Hepatocyte (in vitro differentiated cells): ENCODE measurements around the gene IL17RE.

Experiments used
- EZH2 ChIP-seq: fragments of 200-600 bp; sonication (generic); IDR thresholded peaks from 2 replicates; pipeline ENCODE4 v1.6.1; 2016; ENCODE audit warnings: antibody characterized with exemption, mild to moderate bottlenecking, borderline replicate concordance
- EZH2phosphoT487 ChIP-seq: fragments of 200-600 bp; sonication (generic); IDR thresholded peaks from one replicate; pipeline ENCODE4 v1.6.1; 2018; ENCODE audit warnings: antibody characterized with exemption, mild to moderate bottlenecking, low read depth, moderate library complexity; ENCODE audit not compliant: unreplicated experiment, severe bottlenecking
- TF ChIP-seq, protein P1 (sequence below): fragments of 200-600 bp; sonication (generic); IDR thresholded peaks from 2 replicates; pipeline ENCODE4 v1.5.1; 2016; ENCODE audit warnings: antibody characterized with exemption, mild to moderate bottlenecking; ENCODE audit not compliant: poor library complexity

GRCh38 chr3:9942164-9942563 is 39.5 kb downstream of the IL17RE start:
- TF ChIP-seq, protein P1, sequence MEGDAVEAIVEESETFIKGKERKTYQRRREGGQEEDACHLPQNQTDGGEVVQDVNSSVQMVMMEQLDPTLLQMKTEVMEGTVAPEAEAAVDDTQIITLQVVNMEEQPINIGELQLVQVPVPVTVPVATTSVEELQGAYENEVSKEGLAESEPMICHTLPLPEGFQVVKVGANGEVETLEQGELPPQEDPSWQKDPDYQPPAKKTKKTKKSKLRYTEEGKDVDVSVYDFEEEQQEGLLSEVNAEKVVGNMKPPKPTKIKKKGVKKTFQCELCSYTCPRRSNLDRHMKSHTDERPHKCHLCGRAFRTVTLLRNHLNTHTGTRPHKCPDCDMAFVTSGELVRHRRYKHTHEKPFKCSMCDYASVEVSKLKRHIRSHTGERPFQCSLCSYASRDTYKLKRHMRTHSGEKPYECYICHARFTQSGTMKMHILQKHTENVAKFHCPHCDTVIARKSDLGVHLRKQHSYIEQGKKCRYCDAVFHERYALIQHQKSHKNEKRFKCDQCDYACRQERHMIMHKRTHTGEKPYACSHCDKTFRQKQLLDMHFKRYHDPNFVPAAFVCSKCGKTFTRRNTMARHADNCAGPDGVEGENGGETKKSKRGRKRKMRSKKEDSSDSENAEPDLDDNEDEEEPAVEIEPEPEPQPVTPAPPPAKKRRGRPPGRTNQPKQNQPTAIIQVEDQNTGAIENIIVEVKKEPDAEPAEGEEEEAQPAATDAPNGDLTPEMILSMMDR = no peak
- TF ChIP-seq EZH2phosphoT487 (no peak), EZH2 (no peak)
